ENCODE measurements around the gene CCNI2.

- TF ChIP-seq CTCF (optimal IDR thresholded peaks at IDR 0.05 in 1 of 3, IDR thresholded peaks at IDR 0.05 in 1 of 3, conservative IDR thresholded peaks at IDR 0.05 in 1 of 3; ENCODE audit: extremely low read depth in 1 of 3, insufficient read depth in 2 of 3, low read length in 3 of 3) (no peak), EZH2 (IDR thresholded peaks at IDR 0.05; ENCODE audit: low read length) (no peak)
These were observed 28.5 kb upstream of the CCNI2 start for GRCh38 chr5:132718544-132719312.

All from keratinocyte (primary cell).